GM19452 (cell line): ENCODE results near the gene METRNL.

ENCODE experiments used
- ATAC-seq: cut with Tn5 transposase; IDR thresholded peaks from one replicate; pipeline ENCODE4 v1.9.1; 2021; ENCODE audit not compliant: unreplicated experiment

METRNL gene

DNA sequence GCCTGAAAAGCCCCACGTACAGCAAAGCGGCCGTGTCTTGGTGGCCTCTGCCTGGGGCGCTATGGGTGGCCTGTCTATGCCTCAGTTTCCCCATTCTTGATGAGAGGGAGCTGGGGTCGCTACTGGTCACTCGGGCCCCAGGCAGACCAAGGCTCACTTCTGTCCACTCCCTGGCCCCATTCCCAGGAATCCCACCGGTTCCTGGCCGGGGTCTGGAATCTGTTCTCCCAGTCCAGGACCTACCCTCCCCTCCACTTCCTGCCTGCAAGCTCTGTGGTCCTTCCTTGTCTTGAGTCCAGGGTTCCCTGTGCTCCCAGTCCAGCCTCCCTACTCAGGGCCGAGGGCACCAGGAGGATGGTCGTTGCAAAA, 24.5 kb downstream of the METRNL start:
- ATAC-seq = no peak

DNA sequence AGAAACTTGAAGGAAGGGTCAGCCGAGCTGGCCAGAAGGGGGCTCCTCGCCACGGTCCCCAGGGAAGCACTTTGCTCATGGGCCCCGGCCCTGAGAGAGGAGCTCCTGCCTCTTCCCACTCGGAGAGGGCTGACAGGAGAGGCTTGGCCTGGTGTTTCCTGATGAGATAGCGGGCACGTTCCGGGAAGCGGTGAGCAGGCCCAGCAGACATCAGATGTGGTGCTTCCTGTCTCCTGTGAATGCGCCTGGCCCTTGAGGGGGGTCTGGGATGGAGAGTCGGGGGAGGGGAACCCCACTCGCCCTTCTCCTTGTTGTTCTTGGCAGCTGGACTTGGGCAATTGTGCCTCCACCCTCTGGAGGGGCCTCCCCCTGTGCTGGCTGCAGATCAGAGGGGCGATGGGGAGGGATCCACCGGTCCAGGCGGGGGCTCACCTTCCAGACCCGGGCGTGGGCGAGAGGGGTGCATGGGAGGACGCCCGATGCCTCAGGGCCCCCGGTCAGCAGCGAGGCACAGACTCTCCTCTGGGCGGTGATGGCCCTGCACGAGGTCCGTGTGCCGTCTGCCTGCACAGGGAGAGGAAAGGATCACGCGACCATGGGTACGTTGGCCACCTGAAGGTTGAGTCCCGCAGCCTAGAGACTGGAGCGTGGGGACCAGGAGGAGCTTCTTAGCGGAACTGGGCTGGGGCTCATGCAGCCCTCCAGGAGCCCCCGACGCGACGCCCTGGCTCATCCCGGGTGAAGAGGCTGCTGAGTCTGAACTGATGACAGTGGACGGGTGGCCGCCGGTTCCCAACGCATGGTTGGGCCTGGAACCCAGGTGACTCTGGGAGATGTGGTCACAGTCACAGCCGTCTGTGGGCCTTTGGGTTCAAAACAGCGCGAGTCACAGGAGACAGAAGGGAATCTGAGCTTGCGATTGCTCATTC, 25.4 kb downstream of the METRNL start:
- no peak for ATAC-seq

DNA sequence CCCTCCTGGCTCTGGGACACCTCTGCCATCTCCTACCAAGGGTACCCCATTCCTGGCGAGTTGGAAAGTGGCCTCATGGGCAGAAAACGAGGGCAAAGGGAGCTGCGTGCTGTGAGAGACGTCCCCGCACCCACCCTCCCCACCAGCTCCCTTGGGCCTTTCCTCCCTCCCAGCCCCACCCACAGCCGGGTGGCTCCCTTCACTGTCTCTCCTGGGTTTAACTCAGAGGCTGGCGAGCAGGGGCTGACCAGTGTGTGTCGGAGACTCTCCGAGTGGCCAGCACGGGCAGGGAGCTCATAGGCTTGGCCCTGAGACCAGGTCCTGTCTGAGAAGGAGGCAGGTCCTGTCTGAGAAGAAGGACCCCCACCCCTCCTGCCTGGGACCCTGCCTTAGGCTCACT, 26.1 kb downstream of the METRNL start:
- ATAC-seq = no peak

DNA sequence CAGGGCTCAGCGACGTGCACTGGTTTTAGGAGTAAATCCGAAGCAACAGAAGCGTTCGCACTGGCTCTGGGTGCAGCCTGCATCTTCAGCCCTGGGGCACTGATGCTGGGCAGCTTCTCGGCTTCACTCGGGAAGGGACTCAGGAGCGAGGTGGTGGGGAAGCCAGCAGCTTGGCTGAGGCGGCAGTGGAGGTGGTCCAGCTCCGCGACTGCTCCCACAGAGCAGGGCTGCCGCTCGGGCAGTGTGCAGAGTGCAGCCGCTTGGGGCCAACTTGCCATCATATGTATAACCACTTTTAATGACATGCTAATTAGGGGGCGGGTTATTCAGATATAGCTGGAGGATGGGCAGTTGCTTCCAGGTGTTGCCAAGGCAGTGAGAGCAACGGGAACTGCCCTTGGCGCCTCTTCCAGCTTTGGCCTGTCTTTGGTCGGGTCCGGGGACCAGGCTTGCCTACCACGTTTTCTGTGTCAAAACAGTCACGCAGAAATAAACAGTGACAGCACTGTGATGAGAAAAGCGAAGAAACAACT, 26.7 kb downstream of the METRNL start:
- no peak for ATAC-seq

DNA sequence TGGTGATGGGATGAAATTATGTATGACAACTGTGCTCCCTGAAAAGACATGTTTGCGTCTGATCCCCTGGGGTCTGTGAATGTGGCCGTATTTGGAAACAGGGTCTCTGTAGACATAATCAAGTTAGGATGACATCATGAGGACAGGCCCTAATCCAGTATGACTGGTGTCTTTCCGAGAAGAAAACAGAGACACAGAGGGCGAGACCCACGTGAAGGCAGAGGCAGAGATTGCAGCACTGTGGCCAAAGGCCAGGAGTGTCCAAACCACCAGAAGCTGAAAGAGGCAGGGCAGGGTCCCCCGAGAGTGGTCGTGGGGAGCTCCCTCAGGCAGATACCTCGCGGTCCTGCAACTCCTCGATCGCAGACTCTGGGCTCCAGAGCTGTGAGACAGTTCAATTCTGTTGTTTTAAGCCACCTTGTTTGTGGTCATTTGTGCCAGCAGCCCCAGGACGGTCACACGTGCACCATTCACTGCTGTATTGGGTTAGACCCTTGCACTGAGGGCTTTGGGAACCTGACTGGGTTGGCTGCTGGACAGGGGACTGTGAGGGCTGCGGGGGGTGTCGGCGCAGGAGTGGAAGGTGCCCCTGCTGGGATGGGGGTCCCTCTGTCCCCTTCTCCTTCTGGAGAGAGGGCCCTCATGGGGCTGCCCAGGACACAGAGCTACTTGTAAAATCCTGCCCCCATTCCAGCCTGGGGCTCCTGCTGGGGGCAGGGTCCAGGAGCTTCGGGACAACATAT, 27.7 kb downstream of the METRNL start:
- ATAC-seq = no peak

DNA sequence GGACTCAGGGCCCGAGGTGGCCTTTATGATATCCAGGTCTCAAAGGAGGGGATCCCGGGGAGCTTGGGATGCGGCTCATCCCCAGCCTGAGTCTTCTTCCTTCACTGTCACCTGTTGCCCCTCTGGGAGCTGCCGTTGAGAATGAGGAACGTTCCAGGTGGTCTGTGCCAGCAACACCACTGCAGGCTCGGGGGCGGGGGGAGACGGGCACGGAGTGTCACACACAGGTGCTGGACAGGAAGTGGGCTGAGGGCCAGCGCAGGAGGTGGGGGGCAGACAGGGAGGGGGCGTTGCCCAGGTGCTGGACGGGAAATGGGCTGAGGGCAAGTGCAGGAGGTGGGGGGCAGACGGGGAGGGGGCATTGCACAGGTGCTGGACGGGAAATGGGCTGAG, 28.2 kb downstream of the METRNL start:
- no peak for ATAC-seq

DNA sequence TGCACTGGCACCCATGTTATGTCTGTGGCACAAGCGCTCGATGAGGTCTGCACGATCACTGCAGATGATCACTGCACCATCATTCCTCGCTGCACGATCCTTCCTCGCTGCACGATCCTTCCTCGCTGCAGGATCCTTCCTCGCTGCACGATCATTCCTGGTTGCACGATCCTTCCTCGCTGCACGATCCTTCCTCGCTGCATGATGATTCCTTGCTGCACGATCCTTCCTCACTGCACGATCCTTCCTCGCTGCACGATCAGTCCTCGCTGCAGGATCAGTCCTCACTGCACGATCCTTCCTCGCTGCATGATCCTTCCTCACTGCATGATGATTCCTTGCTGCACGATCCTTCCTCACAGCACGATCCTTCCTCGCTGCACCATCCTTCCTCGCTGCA, 29.3 kb downstream of the METRNL start:
- no peak for ATAC-seq

DNA sequence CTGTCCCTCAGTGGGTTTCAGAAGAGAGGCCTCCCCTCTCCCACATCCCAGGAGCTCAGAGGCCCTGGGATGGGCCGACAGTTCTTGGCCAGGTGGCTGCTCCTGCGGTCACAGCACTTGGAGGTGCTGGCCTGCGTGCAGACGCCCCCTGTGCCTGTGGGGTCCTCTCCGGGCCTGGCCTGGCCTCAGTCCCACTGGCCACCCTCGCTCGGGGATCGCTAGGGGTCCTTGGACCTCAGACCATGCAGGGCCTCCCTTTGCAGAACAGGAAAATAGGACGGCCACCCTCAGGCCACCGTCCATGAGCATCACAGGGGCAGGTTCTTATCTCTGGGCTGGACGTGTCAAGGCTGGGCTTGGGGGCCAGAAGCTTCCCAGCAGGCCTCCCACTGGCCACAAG, 30.0 kb downstream of the METRNL start:
- ATAC-seq = no peak

DNA sequence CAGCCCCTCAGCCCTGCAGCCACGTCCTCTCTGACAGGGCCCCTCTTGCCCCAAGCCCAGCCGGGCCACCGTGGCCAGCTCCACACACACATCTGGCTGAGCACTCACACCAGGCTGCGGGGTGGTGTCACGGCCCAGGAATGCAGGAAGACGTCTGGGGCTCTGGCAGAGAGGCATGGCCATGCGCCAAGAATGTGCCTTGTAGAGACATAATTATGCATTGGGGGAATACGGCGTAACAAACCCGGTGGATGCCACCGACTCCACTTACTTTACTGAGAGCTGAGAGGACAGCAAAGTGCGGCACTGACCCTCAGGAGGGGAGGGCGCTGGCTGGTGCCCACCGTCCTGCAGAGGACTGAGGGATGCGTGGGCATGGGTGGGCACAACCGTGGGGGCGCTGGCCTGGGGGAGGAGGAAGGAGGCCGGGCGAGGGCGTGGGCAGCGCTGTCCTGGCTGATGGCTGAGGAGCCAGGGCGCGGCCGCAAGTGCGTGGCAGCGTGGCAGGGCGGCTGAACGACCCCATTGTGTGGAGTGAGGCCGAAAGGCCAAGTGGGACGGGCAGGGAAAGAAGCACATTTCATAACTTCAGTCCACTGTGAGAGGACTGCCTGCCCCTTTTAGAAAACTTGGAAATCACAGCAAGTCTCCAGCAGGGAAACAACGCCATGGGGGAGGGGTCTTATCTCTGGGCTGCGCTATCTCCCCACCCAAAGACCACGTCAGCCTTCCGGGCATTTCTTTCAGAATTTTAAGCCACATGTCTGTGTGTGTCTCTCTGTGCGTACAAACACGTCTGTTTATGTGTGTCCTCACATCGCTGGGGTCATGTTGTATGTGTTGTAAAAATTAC, 30.6 kb downstream of the METRNL start:
- ATAC-seq = no peak

DNA sequence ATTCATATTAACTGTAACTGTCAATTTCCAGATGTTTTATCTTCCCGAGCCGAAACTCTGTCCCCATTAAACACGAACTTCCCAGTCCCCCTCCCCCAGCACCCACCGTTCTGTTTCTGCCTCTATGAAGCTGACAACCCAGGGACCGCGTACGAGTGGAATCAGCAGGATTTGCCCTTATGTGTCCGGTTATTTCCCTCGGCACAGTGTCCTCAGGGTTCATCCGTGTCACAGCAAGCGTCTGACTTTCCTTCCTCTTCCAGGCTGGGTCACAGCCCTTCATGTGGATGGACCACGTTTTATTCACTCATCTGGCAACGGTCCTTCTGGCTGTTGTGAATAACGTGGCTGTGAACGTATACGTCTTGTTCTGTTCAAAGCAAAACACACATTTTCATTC, 31.3 kb downstream of the METRNL start:
- no peak for ATAC-seq

DNA sequence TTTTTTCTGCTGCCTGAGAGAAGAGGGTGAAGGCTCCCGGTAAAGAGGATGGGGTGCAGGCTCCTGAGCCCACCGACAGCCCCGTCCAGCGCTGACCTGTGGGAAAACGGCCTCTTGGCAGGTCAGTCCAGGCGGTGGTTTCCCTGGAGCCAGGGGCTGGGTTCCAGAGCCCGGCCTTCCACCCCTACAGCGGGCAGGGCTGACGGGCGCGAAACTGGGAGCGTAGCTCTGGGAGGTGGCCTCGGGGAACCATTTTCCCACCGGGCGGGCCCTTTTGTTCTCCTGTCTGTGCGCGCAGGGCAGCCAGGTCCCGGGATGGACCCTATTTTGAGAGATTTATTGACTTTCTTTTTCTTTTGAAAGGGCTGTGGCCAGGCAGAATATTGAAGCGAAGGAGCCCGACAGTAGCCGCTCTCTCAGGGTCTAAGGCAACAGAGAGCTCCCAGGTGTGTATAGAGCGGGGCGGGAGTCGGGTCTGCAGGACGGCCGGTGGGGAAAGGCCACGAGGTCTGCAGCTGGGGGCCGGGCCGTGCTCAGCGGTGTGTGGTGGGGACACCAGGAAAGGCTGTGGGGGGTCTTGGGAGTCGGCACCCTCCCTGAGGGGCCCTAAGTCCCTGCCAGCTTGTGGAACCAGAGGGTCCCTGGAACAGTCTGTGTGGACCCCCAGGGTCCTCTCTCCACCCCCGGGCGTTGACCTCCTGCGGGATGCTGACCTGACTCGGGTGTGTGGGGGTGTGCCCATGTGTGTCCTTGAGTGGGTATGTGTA, 32.3 kb downstream of the METRNL start:
- ATAC-seq = no peak

DNA sequence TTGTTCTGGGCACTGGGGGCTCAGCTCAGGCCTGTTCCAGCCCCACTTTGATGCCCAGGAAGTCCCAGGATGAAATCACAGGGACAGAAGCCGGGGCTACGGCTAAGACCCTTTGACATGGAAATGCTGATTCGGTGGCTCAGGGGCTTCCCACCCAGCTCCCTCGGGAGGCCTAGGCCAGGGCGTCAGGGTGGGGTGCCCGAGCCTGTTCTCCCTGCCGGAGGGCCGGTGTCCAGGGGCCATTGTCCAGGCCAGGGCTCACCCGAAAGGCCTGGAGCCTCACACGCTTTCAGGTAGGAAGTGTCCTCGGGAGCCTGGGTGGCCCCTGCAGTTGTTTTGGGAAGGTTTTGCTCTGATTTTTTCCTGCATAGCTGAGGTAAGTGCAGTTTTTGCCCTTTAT, 34.0 kb downstream of the METRNL start:
- no peak for ATAC-seq

DNA sequence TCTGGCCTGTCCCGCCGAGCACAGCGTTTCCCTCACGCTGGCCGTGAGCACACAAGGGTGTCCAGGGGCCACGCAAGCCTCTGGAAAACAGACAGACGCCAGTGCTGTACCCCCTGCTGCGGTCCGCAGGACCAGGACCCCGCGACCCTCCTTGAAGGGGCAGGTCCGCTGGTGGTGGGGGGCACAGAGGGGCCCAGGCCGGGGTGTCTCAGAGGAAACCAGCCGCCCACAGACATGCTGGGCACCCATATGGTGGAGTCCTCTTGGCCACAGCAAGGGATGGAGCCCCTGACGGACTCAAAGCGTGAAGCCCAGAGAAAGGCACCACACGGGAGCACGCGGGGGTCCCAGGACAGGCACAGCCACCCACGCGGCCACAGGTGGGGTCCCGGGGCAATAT, 34.4 kb downstream of the METRNL start:
- ATAC-seq = no peak

DNA sequence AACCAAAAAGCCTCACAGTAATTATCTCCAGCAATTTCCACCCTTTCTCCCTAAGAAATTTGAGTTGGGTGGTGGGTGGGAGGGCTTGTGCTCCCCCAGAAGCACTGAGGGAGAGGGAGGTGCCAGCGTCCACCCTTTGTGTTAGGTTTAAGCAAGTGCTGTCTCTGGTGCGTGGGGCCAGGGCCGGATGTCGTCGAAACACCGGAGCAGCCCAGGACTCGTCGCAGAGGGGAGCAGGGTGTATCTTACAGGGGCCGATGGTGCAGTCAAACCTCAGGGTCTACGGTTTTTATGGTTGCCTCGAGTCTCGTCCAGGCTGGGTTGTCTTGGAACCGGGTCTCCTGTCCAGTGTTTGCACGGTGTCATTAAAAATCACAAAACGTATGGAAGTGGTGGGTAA, 35.3 kb downstream of the METRNL start:
- ATAC-seq = no peak

DNA sequence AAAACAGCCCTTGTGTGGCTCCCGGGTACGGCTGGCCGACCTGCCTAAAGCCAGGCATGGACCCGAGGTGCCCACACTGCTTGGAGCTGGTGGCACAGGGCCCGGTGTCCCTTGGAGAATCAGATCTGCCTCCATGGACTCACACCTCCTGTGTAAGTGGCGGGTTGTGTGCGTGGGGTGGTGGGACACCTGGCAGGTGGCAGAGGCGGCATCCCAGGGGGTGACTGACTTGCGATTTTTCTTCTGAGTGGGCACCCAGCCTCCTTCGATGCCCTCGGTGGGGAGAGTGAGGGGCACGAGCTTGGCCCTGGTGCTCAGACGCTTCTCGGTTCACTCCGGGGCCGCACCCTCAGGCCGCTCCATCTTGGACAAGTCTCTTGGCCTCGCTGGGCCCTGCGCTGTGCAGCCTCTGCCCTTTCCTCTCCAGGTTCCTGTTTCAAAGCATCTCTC, 35.8 kb downstream of the METRNL start:
- no peak for ATAC-seq

DNA sequence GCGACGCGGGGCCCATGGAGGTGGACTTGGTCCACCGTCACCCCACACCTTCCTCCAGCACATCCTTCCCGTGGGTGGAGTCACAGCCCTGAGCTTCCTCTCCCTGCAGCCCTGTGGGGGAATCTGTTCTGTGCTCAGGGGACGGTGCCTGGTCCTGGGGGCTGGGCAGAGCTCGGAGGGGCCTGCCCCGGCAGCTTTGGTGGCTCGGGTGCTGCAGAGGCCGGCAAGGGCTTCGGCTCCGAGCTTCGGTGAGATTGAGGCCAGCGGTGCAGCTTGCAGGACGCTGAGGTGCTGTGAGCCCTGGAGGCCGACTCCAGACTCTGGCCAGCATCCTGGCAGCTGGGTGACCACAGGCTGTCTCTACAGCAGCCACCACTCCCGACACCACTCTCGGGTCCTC, 36.4 kb downstream of the METRNL start:
- ATAC-seq = no peak

DNA sequence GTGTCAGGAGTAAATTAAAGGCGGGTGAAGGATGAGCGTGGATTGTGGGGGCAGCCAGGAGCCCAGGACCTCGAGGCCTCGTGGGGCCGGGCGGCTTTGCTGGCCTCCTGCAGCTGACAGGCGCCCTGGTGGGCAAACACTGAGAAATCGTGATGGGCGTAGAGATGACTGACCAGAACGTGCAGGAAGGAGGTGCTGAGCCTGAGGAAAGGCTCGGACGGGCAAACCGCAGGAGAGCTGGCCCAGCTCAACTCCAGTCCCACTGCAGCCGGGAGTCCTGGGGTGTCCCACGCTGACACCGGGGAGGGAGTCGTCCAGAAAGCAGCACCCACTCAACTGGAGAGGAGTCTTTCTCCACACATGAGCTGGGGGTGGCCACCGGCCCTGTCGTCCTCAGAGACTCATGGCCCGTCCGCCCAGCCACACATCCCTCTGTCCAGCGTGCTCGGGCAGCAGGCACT, 36.9 kb downstream of the METRNL start:
- ATAC-seq = no peak

DNA sequence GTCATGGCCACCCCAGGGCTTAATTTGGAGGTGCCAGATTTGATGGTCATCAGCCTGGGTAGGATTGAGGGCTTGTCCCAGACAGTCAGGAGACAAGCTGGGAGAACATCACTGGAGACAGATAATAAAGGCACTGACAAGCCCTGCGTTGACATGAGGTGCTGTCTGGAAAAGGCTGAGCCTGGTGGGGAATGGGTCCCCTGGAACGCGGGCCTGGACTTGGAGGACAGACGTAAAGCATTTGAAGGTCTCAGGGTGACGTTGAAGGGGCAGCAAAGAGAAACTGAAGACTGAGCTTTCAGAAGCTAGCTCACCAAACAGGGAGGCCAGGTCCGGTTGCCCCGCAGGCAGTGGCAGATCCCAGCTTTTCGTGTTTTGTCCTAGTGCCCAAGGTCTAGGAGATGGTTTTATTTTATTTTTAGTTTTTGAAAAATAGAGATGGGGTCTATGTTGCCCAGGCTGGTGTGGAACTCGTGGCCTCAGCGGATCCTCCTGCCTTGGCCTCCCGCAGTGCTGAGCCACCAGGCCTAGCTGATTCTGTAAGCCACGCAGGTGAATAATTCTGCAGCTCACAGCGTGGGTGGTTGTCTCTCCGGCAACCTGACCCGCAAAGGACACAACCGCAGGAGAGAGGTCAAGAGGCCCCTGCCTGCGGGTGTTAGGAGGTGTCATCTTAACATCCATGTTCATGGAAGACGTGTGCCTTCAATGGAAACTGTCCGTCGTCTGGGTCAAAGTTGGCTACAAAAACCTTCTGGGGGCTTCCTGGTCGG, 37.6 kb downstream of the METRNL start:
- ATAC-seq = no peak

DNA sequence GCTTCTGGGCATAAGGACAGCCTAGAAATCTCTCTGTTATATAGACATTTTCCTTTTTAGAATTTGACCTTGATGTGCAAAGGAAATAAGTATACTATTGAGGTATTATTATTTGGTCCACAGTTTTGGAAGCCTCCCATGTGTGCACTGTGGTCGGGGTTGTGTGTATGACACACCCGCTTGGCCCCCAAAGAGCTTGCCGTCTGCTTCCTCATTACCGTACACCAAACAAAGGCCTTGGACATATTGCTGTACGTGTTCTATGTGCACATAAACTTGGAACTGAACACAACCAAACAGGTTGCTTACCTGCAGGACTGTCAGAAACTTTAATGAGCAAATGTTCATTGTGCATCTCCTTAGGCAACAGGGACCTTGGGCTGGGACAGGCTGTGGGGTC, 38.2 kb downstream of the METRNL start:
- no peak for ATAC-seq
